GM21381 (cell line): ENCODE data around the gene AGAP1.

ENCODE experiments used
- ATAC-seq: cut with Tn5 transposase; IDR thresholded peaks from one replicate; pipeline ENCODE4 v1.9.1; 2021; ENCODE audit warnings: mild to moderate bottlenecking, moderate library complexity; ENCODE audit not compliant: unreplicated experiment

Gene AGAP1

DNA sequence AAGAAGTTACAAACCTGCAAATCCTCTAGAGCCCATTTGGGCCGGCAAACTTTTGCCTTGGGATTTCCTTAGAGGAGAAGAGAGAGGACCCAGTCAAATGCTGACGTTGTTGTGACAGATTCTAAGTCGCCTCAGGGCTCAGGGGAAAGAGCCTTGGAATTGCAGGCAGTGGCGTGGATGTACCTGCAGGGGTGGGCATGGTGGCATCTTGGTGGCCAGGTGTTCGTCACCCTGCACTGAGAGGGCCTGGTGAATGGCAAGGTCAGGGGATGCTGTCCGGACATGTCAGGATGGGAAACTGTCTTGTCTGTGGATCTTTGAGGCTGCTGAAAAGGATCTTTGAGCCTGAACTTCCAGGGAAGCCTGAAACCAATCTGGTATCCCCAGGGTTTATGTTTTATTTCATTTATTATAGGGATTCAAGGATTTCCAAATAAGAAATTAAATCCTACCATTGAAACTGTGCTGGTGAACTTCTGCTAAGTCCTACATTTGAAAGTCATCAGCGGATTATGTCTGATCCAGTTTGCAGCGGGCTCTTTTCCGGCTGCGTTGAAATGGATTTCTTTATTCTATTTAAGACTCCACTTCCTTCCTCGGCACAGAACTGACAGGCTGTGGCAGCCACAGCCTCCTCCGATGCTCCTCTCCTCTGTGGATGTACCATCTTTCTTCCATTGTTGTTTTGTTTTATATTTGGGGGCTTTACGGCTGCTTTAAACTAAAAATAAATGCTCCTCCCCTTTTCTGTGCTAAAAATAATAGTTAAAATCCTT lies 207.6 kb downstream of the AGAP1 start:
- ATAC-seq, result no peak

DNA sequence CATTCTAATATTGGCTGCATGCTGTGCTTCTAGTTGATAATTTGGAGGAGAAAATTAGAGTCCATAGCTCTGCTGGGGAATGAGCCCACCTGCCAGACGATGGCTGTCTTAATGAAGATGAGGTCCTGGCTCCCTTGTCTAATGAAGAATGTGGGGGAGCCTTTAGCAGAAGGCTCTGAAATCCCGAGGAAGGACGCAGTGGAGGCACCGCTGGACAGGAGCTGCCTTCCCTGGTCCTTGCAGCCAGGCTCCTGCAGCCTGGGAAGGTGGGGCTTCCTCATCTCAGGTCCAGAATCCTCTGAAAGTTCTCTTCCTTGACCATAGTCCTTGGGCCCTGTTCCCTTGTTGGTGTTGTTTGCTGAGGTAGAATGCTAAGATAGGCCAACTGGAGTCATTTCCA lies 208.3 kb downstream of the AGAP1 start:
- ATAC-seq, result no peak

DNA sequence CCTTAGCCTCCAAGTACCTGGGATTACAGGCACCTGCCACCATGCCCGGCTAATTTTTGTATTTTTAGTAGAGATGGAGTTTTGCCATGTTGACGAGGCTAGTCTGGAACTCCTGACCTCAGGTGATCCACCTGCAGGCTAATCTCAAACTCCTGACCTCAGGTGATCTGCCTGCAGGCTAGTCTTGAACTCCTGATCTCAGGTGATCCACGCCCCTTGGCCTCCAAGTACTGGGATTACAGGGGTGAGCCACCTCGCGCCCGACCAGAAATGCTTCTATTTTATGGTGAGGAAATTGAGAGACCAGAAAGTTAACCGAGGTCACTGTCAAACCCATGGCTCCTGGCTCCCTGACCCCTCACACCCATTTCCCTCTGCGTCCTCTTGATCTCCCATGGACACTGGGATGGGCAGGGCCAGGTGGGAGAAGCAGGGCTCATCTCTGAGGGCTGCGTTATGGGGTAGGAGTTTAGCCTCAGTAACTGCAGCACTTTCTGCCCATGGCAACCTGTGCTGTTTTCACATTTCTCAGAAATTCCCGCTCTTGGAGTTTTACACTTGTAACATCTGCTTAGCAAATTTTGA lies 210.0 kb downstream of the AGAP1 start:
- ATAC-seq, result no peak

DNA sequence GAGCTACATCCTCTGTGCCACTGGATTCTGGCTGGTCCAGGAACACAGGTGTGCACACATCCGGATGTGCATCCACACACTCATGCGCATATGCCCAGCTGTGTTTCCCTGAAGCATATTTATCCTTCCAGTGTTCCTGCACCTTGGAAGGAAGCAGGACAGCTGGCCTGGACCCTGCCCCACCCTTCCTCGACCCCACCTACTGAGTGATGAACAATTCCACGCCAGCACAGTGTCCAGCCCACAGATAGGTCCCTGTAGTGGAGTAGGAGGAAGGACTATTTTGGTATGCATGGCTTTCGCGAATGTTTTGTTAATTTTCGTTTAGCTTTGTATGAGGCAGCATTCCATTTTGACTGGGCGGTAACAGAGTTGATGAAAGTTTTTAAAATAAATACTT lies 211.5 kb downstream of the AGAP1 start:
- no peak for ATAC-seq

DNA sequence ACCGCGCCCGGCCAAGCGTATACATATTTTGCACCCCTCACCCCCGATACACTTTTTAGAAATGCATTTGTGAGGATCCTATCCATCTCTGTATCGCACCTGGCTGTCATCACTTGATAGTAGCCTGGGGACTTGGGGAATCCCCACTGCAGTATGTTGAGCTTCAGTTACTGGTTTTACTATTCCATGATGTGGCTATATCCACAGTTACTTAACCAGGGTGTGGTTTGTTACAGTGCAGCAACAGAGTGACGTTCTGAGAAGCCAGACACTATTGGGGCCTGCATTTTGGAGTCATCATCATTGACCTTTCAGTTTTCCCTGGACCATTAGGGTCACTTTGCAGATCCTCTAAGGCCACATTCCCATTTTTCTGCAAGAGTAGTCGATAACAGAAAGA lies 212.7 kb downstream of the AGAP1 start:
- no peak for ATAC-seq

DNA sequence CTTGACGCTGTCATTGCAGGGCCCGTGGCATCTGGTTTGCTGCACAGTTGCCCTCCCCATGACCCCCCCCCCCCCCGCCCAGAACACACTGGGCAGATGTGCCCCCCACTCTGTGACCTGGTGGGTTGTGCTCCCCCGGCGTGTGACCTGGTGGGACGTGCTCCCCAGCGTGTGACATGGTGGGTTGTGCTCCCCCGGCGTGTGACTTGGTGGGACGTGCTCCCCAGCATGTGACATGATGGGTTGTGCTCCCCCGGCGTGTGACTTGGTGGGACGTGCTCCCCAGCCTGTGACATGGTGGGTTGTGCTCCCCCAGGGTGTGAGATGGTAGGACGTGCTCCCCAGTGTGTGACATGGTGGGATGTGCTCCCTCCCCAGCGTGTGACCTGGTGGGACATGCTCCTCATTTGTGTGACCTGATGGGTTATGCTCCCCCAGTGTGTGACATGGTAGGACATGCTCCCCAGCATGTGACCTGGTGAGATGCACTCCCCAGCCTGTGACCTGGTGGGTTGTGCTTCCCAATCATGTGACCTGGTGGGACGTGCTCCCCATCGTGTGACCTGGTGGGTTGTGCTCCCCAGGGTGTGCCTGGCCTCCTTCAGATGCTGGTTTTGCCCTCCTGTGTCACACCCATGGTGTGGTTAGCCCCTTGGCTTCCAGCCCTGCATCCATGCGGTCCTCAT lies 213.7 kb downstream of the AGAP1 start:
- no peak for ATAC-seq

DNA sequence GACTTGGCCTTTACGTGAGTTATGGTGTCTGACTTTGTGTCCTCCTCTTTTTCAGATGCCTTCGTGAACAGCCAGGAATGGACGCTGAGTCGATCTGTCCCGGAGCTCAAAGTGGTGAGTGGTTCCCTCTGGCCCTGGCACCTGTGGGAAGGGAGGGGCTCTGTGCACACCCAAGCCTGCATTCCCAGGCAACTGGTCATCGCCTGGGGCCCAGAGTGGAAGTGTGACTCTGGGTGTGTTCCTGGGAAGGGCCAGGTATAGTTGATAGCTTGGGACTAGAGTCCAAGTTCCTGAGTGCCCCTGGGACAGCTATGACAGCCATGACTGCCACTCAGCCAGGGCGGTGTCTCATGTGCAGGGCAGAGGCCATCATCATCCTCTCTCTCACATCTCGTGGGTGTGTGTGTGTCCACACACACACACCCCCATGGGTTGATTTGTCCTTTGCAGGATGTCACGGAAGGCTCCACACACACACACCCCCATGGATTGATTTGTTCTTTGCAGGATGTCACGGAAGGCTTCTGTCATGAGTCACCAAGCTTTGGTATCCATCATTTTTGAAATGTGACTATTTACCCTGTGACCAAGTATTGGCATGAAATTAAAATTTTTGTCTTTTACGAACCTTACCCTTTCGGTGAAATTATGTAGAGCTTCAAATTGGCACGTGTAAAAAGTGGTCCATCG lies 215.4 kb downstream of the AGAP1 start:
- ATAC-seq, result no peak

DNA sequence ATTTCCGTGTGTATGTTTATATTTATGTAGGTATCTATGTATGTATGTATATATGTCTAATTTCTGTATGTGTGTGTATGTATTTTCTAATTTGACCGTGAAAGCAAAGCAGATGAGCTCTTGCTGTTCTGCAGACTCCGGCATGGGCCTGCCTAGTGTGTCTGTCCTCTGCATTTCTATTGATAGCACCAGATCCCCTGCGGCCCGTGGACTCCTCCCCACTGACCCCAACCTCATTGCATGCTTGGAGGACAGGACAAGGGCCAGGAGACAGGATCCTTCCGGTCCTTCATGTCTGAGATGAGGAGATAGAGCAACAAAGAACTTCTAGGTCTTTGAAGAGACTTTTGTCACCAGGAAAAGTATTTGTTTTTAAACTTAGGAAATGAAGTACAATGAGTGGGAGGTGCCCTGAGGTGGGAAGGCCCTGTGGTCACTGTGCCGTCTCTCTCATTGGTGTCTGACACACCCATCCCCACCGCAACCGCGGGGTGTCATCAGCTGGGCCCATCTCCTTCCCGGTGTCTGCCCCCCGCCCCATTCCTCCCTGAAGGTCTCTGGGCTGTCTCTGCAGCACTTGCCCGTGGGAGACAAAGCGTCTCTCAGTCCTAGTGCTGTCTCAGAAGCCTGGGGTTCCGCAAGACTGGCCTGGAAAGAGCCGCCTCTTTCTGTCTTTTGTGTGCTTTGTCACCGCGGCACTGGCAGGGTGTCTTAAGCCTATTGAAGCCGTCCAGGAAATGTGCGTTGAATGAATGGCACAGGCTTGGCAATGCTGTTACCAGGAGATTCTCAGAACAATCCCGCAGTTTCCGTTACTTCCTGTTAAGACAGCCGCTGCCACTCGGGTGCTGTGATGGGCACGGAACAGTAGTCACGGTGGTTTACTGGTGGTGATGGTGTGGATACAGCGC lies 216.4 kb downstream of the AGAP1 start:
- no peak for ATAC-seq

DNA sequence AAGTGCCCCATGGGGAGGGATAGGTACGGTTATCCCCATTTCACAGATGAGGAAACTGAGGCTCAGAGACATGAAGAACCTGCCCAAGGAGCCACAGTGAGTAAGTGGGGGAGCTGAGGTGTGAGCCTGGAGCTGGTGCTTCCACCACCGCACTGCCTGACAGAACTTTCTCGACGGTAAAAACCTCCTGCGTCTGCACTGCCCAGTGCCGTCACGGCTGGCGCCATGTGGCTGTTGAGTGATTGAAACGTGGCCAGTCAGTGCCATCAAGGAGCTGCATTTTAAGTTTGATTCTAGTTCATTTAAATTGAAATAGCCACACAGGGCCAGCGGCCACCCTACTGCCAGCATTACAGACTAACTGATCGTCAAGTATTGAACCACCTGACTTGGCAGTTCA lies 217.1 kb downstream of the AGAP1 start:
- ATAC-seq, result no peak

DNA sequence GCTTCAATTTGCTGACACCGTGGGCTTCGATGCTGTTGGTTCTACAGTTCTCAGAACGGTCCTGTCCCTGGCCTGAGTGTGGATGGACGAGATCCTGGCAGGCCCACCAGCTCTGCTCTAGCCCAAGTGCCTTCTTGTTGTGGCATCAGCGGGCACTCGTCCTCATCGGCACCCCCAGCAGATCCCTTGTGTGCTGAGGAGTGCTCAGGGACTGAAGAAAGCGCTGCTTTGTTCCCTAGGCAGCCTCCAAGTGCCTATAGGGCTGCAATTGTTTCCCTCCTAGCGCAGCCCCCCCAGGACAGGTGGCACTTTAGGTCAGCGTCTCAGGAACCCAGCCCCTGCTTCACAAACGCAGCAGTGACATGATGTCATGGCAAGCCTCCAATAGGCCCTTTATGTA lies 217.7 kb downstream of the AGAP1 start:
- ATAC-seq, result no peak

DNA sequence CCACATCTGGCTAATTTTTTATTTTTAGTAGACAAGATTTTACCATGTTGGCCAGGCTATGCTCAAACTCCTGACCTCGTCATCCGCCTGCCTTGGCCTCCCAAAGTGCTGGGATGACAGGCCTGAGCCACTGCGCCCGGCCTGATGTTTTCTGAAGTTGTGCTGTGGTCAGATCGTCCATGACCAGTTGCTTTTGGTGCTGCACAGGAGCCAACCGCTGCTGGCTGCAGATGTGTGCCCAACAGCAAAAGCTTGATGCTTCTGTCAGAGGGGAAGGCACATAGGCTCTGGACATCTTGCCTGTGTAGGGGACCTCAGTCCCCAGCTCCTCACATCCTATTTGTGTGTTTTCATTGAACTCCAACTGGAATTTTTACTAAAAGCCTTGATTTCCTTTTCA lies 218.3 kb downstream of the AGAP1 start:
- ATAC-seq, result no peak

DNA sequence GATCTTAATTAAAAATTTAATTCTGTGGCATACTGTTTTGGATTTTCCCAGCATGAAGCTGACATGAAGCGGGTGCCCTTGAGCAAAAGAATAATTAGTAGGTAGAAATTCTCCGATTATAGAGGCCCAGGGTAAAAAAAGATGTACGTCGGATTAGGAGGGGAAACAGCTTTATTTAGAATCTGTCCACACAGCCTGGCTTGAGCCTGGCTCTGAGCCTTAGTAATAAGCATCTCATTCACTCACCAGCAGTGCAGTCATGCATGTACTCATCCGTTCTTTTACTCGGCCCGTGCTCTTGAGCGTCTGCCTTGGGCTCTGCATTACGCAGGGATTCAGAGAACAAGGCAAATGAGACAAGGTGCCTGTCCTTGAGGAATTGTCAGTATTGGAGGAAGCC lies 219.3 kb downstream of the AGAP1 start:
- no peak for ATAC-seq

DNA sequence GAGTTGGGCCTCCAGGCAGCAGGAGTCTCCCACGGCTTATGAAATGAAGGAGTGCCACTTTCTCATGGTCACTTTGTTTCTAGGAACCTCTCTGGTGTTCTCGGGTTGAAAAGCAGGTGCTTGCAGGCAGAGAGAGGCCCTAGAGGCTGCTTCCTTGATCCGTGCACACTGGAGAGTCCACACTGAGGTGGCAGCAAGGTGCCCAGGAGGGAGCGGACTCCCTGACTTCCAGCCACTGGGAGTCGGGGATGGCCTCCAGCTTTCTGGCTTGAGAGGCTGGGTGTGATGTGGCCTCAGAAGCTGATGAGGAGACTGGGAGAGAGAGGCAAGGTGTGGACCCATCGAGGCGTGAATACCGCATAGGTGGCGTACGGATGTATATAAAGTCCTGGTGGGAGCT lies 221.8 kb downstream of the AGAP1 start:
- no peak for ATAC-seq

DNA sequence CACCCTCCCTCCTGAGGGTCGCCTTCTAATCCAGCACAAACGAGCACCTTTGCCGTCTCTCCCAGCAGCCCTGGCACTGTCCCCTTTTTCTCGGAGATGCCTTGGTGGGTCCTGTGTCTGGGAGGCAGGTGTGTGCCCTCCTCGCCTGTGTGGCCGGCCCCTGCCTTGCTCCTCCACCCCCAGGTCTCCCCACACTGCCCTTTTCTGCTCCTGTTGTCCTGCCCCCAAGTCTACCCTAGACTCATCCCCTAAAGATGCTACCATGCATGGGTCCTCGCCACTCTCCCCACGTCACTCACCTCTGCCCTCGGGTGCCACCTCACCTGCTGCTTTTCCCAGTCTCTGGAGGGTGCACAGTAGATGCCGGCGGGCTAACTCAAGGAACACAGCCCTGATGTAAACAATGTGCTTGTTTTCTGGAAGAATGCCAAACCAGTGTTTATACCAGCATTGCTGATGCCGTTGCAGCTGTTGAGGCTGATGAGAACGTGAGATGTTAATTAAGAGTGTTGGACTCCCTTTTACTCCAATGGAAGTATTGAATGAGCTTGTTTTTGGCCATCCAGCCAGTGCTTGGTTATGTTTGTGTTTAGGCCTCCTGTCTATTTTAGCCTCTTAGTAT lies 223.1 kb downstream of the AGAP1 start:
- no peak for ATAC-seq

DNA sequence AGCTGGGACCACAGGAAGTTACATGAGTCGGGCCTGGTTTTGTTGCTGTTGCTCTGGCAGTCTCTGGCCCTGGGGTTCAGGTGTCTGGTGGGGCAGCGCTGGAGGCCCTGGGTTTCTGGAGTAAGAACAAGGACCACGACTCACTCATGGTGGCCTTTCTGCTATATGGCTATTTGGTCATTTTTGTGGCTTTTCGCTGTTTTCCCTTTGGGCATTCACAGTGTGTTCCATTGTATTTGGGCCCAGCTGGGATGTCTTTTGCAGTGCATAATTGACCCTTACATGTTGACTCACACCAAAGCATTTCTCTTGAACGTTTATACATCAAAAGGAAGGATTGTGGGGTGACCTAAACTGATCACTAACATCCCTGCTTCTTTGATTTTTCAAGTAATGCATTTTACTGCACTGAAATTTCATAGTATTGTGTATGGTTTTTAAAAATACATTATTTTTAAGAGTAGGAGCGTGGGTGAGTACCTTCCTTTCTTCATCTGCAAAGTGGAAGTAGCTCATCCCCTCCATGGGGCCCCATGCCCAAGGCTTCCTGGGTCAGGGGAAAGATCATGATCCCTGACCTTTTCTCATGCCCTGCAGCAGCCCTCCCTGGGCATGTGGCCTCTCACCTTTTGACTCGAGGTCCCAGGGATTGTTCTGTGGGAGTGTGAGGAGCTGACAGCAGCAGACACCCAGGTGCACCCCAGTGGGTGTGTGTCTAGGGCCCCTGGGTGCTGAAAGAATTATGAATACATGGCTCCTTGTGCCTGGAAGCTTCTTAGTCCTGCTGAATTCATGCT lies 225.5 kb downstream of the AGAP1 start:
- ATAC-seq, result no peak

DNA sequence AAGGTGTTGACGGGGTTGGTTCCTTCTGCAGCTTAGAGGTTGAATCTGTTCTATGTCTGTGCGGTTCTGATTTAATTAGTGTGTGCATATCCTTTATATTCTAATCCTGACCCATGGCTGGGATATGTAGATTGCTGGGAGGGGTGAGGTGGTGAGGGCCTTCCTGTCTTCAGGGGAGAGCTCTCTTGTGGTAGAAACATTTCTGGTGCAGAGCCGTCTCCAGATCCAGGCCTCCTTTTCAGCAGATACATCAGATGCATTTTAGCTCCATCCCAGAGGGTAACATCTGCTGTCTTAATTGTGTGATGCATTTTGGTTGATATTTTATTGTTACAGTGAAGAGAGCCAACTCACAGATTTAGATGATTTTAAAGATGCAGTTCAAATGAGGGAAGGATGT lies 227.8 kb downstream of the AGAP1 start:
- ATAC-seq, result no peak

DNA sequence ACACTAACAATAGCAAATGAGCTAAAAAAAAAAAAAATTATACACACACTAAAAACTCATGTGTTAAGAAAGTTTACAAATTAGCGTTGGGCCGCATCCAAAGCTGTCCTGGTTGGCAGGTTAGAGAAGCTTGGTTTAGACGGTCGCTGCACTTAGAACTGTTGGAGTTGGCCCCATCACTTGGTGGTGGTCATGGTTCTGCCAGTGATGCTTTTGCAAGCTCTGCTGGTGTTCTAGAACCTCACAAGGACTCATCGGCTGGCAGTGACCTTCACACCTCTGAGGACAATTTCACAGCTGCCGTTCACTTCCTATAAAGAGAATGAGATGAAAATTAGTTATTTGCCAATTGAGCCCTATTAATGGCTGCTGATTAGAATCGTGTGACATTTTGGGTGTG lies 229.0 kb downstream of the AGAP1 start:
- ATAC-seq, result no peak

DNA sequence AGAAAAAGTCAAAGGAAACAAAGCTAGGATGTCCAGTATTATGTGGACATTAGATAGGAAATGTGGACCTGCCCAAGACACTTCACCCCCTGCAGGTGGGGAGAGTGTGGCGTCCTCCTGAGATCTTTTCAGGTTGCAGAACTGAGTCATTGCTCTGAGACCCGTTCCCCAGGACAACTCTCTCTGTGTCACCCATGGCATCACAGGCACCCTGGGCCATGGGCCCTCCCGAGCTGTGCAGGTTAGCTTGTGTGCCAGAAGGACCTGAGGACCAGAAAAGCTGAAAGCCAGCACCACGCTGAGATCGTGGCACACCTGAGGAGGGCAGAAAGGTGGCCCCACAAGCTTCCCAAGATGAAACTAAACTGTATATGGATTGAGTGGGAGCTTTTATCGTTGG lies 229.5 kb downstream of the AGAP1 start:
- no peak for ATAC-seq

DNA sequence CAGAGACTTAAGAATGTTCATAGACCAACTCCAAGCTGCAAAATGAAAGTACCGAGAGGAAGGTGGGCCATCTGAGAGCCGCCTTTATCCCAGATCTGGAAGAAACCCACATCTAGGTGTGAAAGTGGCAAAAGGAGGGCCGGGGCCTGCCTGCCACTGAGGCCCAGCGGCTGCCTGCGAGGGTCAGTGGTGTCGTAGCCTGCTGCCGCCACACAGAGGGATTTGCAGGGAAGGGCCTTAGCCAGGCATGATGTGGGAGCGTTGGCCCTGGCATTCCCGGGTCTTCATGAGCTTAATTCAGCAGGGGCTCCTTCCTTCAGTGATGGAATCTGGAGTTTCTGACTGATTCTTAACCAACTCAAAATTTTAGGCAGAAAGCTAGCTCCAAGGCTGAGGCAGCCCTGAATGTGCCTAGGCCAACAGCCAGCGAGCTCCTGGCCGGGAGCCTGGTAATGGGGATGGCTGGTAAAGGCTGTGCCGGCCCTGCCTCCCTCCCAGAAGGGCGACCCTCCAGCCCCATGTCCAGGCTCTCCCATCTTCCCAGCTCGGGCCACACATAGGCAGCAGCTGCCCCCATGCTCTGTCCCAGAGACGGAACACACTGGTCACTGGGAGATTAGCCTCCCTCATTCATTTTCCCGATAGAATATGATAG lies 230.1 kb downstream of the AGAP1 start:
- no peak for ATAC-seq
